GM13976 (cell line): Measurements from ENCODE around the gene MYH7.

Source experiments
- DNase-seq: peaks from one replicate; pipeline ENCODE4 v3.0.0; 2012; ENCODE audit warnings: low spot score
- CTCF ChIP-seq: IDR thresholded peaks from 2 replicates; pipeline ENCODE4 v1.5.1; 2012; ENCODE audit warnings: borderline replicate concordance, mild to moderate bottlenecking; ENCODE audit not compliant: insufficient read depth; ENCODE audit errors: extremely low read depth, missing control alignments, control extremely low read depth
- in situ Hi-C: fragments of 300-500 bp; cut with MboI; formaldehyde crosslinking; loops from one replicate; pipeline ENCODE4 v1.12.0; 2022; ENCODE audit warnings: low sequenced_read_pairs, mixed read lengths, inconsistent platforms; ENCODE audit not compliant: unreplicated experiment

The MYH7 gene

GRCh38 chr14:23436327-23437132 is 1.1 kb upstream of the MYH7 start:
- no peak for TF ChIP-seq CTCF
- no peak for DNase-seq
- in situ Hi-C loops = no loop called here

- no peak for DNase-seq
- in situ Hi-C loops = no loop called here
Measured at GRCh38 chr14:23434488-23435222, 805 bp downstream of the MYH7 start.

GRCh38 chr14:23433457-23433856 is 2.0 kb downstream of the MYH7 start:
- DNase-seq = no peak
- in situ Hi-C loops = no loop called here
- TF ChIP-seq CTCF = no peak

More at GRCh38 chr14:23434488-23435222, 805 bp downstream of the MYH7 start:
- TF ChIP-seq CTCF = no peak

- in situ Hi-C loops = no loop called here
- no peak for TF ChIP-seq CTCF
- DNase-seq = no peak
Measured at GRCh38 chr14:23432946-23433345, 2.5 kb downstream of the MYH7 start.

GRCh38 chr14:23432102-23432925 is 3.1 kb downstream of the MYH7 start:
- TF ChIP-seq CTCF = no peak
- in situ Hi-C loops = no loop called here
- DNase-seq = no peak

- no peak for TF ChIP-seq CTCF
- DNase-seq = no peak
- in situ Hi-C loops = no loop called here
Measured at GRCh38 chr14:23431486-23431885, 4.0 kb downstream of the MYH7 start.
